Mucosa of descending colon (tissue), 3 donors: ENCODE data around the gene ARID1B. TPM values are rescaled to one million over a fixed set of nuclear protein-coding genes. Genes with fewer than 3 reads are reported as not detected.

ENCODE experiments used
- ATAC-seq: fragments of 200-7000 bp; cut with Tn5 transposase; one replicate; pipeline ENCODE4 v1.9.1; 2020; ENCODE audit warnings: mild to moderate bottlenecking, moderate library complexity
- DNase-seq, 3 donors: peaks; one replicate each; pipeline ENCODE4 v3.0.0-alpha.2; 2020
- H3K36me3 ChIP-seq: fragments of 200-600 bp; one replicate; pipeline ENCODE4 v1.8.0; 2021; ENCODE audit warnings: low read depth, mild to moderate bottlenecking
- H3K4me1 ChIP-seq: fragments of 200-600 bp; one replicate; pipeline ENCODE4 v1.8.0; 2021; ENCODE audit warnings: low read depth, mild to moderate bottlenecking
- H3K4me3 ChIP-seq: fragments of 200-600 bp; one replicate; pipeline ENCODE4 v1.8.0; 2021; ENCODE audit warnings: mild to moderate bottlenecking
- H3K9me3 ChIP-seq: fragments of 200-600 bp; one replicate; pipeline ENCODE4 v1.8.0; 2021; ENCODE audit warnings: mild to moderate bottlenecking
- CTCF ChIP-seq: fragments of 200-600 bp; IDR thresholded peaks from one replicate; pipeline ENCODE4 v1.8.0; 2022; ENCODE audit warnings: antibody characterized with exemption, mild to moderate bottlenecking
- intact Hi-C, 2 donors: fragments of 100-400 bp; cut with DNase I in 1 of 2; cut with micrococcal nuclease in 1 of 2; formaldehyde crosslinking; loops; one replicate each; pipeline versions ENCODE4 v1.11.0 to v1.11.1; 2022; cut with DNase I, micrococcal nuclease
- total RNA-seq, 3 donors: library from RNA; stranded (reverse); fragmentation: NEBNext Ultra II Directional in 2 of 3; extraction: Animal tissue kit (Norgen Biotek cat#: 25700) in 2 of 3; gene quantifications; one replicate each; pipeline versions ENCODE4 v1.2.1 to v1.2.4, GENCODE V29; 2021 to 2023
- donor health status: DM: no; HTN: no; CAD: no; lungs with moderate emphysema.
- donor health status: DM: no; HTN: no; CAD: no.
- donor health status: DM: no; HTN: yes; CAD: no.

The ARID1B gene
- total RNA-seq, 3 donors from 2014 or later: 71.8 to 102 (median 101) TPM

DNA sequence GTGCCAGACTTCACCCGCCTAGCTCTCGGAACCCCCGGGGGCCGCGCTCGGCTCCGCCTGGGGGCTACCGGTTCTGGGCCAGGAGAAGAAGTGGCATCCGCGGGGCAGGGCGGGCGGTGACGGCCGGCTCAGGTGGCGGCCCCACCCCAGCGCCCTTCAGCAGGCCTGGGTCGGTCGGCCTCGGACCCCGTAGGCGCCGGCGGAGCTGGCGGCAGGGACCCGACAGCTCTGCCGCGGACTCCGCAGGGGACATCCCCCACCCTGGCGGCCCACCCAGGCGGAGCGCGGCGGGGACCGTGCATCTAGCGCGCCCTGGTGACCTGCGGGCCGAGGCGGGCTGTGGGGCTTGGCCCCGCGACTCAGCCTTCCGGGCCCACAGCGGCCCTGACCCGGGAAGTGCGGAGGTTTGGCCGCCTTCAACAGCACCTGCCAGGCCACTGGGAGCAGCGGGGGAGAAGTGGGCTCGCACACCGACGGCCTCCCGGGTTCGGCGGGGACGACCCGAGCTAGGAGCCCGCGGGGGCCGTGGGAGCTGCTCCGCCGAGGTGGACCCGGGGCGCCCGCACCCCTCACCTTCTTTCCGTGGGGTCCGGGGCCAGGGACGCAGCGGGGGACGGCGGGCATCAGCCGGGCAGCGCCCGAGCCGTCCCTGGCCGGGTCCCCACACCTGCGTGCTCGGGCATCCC, 459.0 kb downstream of the ARID1B start:
- peak in 2 of 3 donors; percentile 50 to 52 for DNase-seq
- intact Hi-C loops: no loop called here

GRCh38 chr6:157238346-157238745, 461.2 kb downstream of the ARID1B start:
- intact Hi-C loops: no loop called here
- no peak for ATAC-seq
- no peaks in the 10 kb centered on the region for H3K36me3 ChIP-seq

More for the DNA sequence above, 459.0 kb downstream of the ARID1B start:
- peak; percentile 54 for ATAC-seq
- H3K9me3 ChIP-seq: no peaks in the 10 kb centered on the region
- H3K4me3 ChIP-seq: no peak overlapping the region
- no peak for TF ChIP-seq CTCF
- H3K36me3 ChIP-seq: no peaks in the 10 kb centered on the region
- H3K4me1 ChIP-seq: peaks cover 31% of the 10 kb centered on the region

DNA sequence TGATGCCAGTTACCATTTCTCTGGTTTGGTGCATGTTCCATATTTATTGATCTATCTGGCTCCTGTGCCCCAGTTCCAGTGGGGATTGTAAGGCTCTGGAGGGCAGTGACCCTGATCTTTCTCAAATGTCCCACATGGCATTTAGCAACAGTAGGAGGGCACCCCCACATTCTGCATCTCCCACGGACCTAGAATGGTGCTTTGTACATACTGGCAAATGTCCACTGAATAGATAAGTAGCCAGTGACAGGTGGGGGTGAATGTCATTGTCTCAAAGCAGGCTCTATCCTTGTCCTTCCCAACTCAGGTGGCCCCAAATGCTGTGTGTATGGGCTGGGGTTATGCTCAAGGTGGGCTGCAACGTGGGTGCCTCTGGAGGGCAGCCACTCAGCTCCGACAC, 462.0 kb downstream of the ARID1B start:
- intact Hi-C loops: no loop called here
- no peak overlapping the region for H3K4me3 ChIP-seq
- ATAC-seq: no peak
- TF ChIP-seq CTCF: no peak
- peaks cover 41% of the 10 kb centered on the region for H3K4me1 ChIP-seq
- H3K9me3 ChIP-seq: no peaks in the 10 kb centered on the region
- no peak for DNase-seq
- no peaks in the 10 kb centered on the region for H3K36me3 ChIP-seq

More at GRCh38 chr6:157238346-157238745, 461.2 kb downstream of the ARID1B start:
- Histone ChIP-seq H3K4me1 (peaks cover 41% of the 10 kb centered on the region), H3K4me3 (no peak overlapping the region), H3K9me3 (no peaks in the 10 kb centered on the region)
- no peak for DNase-seq
- no peak for TF ChIP-seq CTCF

- TF ChIP-seq CTCF: no peak
- Histone ChIP-seq H3K9me3 (no peaks in the 10 kb centered on the region), H3K36me3 (no peaks in the 10 kb centered on the region), H3K4me1 (peaks cover 41% of the 10 kb centered on the region), H3K4me3 (no peak overlapping the region)
- no peak for DNase-seq
- no peak for ATAC-seq
- intact Hi-C loops: no loop called here
These were observed 462.5 kb downstream of the ARID1B start for GRCh38 chr6:157239671-157240058.

DNA sequence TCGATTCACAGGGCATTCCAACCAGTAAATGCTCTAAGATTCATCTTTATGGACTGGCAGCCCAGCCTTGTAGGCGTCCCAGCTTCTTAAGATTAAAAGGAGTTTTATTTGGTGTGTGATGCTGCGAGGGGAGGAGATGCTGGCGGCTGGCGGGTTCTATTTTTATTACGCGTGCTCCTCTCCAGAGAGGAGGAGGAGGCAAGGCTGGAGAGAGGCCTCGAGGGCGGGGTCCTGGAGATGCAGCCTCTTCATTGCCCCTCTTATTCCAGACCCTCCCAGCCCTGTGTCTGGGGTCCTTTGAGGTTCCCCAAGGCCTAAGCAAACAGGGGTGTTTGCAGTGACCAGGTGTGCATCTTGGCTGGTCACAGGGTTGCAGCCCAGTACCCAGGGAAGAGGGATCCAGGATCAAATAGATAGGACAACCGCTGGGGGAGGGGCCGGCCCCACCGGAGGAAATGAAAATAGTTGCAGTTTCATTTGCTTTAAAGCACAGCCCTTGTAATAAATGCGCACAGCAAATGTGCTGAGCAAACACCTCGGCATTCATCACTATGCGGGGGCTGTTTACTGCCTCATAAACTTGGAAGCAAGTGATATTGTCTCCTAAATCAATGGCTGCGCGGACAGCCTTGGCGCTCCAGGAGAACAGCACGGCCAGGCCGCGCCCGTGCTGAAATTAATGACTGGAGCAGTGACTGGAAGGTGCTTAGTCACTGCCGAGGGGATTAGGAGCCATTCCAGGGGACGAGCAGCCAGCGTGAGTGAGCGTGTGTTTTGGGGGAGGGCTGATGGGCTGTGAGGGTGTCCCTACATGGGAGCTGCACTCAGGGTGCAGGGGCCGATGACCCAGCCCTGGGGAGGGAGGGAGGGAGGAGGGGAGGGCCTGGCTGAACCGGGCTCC, 463.1 kb downstream of the ARID1B start:
- DNase-seq: peak; percentile 73 to 78 (median 75)
- peak; percentile 47 for ATAC-seq
- intact Hi-C loops: no loop called here
- no peaks in the 10 kb centered on the region for H3K9me3 ChIP-seq
- H3K4me3 ChIP-seq: no peak overlapping the region
- no peaks in the 10 kb centered on the region for H3K36me3 ChIP-seq
- peaks cover 36% of the 10 kb centered on the region for H3K4me1 ChIP-seq
- TF ChIP-seq CTCF: no peak
